Stimulated activated CD8-positive, alpha-beta memory T cell treated with anti-CD3 and anti-CD28 coated beads, Interleukin-15, amount 100 ng/mL, for 1 hour (primary cell): Measurements from ENCODE around the gene GAS2.

Experiments
- DNase-seq: peaks from one replicate; pipeline ENCODE4 v3.0.0-alpha.2; 2020; ENCODE audit warnings: low read depth

GAS2 gene

GRCh38 chr11:22728600-22729389 lies 62.4 kb downstream of the GAS2 start:
- DNase-seq: no peak

GRCh38 chr11:22730319-22730718 lies 63.9 kb downstream of the GAS2 start:
- no peak for DNase-seq

GRCh38 chr11:22732588-22732987 lies 66.2 kb downstream of the GAS2 start:
- no peak for DNase-seq

GRCh38 chr11:22733475-22734248 lies 67.3 kb downstream of the GAS2 start:
- DNase-seq: no peak

GRCh38 chr11:22734628-22735345 lies 68.4 kb downstream of the GAS2 start:
- DNase-seq: no peak

- DNase-seq: no peak
Measured at GRCh38 chr11:22742157-22742613, 75.8 kb downstream of the GAS2 start.

GRCh38 chr11:22749536-22749935 lies 83.1 kb downstream of the GAS2 start:
- no peak for DNase-seq

GRCh38 chr11:22752908-22753310 lies 86.5 kb downstream of the GAS2 start:
- no peak for DNase-seq

- DNase-seq: no peak
Measured at GRCh38 chr11:22753416-22753815, 87.0 kb downstream of the GAS2 start.

GRCh38 chr11:22761066-22761465 lies 94.7 kb downstream of the GAS2 start:
- DNase-seq: no peak

- DNase-seq: no peak
Measured at GRCh38 chr11:22763166-22763565, 96.8 kb downstream of the GAS2 start.

GRCh38 chr11:22764735-22765134 lies 98.3 kb downstream of the GAS2 start:
- no peak for DNase-seq

GRCh38 chr11:22768281-22768680 lies 101.9 kb downstream of the GAS2 start:
- DNase-seq: no peak

- DNase-seq: no peak
Measured at GRCh38 chr11:22769081-22769480, 102.7 kb downstream of the GAS2 start.

- DNase-seq: no peak
Measured at GRCh38 chr11:22774716-22775115, 108.3 kb downstream of the GAS2 start.

- no peak for DNase-seq
Measured at GRCh38 chr11:22775248-22775647, 108.8 kb downstream of the GAS2 start.

GRCh38 chr11:22778642-22779041 lies 112.2 kb downstream of the GAS2 start:
- no peak for DNase-seq

GRCh38 chr11:22779850-22780249 lies 113.4 kb downstream of the GAS2 start:
- DNase-seq: no peak

- no peak for DNase-seq
Measured at GRCh38 chr11:22780952-22781593, 114.7 kb downstream of the GAS2 start.

GRCh38 chr11:22785251-22785650 lies 118.8 kb downstream of the GAS2 start:
- no peak for DNase-seq

GRCh38 chr11:22786475-22786874 lies 120.1 kb downstream of the GAS2 start:
- DNase-seq: no peak

- no peak for DNase-seq
Measured at GRCh38 chr11:22787055-22787454, 120.6 kb downstream of the GAS2 start.
